K562 (cell line): ENCODE data around the gene MTFMT.

Experiments
- CTCF ChIP-seq, 3 experiments: IDR thresholded peaks in 2 of 3; conservative IDR thresholded peaks in 1 of 3; 2 replicates each; pipeline ENCODE4 v1.5.1; 2011 to 2012; ENCODE audit warnings: low read length in 3 of 3, mild to moderate bottlenecking in 3 of 3, control low read depth in 2 of 3, improper control_type of control experiment in 1 of 3, inconsistent platforms in 1 of 3, low read depth in 1 of 3, mixed read lengths in 1 of 3, moderate library complexity in 1 of 3; ENCODE audit not compliant: insufficient read depth in 2 of 3
- ELF1 ChIP-seq: fragments of 200-800 bp; sonication (Bioruptor generic); IDR thresholded peaks from 2 replicates; pipeline ENCODE4 v1.6.1; 2016; ENCODE audit warnings: missing genetic modification characterization, missing compliant biosample characterization
- ETS2 ChIP-seq: IDR thresholded peaks from 2 replicates; pipeline ENCODE4 v1.6.1; 2016; ENCODE audit warnings: borderline replicate concordance, missing genetic modification characterization, mild to moderate bottlenecking, moderate library complexity, missing compliant biosample characterization; ENCODE audit not compliant: poor library complexity, severe bottlenecking
- EZH2 ChIP-seq: IDR thresholded peaks from 2 replicates; pipeline ENCODE4 v1.6.1; 2012; ENCODE audit warnings: low read depth, mild to moderate bottlenecking, inconsistent platforms, low read length, borderline replicate concordance
- HDAC2 ChIP-seq: fragments of 450-650 bp; IDR thresholded peaks from 2 replicates; pipeline ENCODE4 v1.6.1; 2016; ENCODE audit warnings: mild to moderate bottlenecking
- HOMEZ ChIP-seq: fragments of 250-450 bp; sonication (Bioruptor Pico); IDR thresholded peaks from 2 replicates; pipeline ENCODE4 v1.4.0; 2020; ENCODE audit warnings: mild to moderate bottlenecking, moderate library complexity
- JUNB ChIP-seq: fragments of 450-650 bp; formaldehyde crosslinking; conservative IDR thresholded peaks from 2 replicates; pipeline ENCODE4 v1.4.0; 2020; ENCODE audit warnings: mild to moderate bottlenecking
- NFYB ChIP-seq: IDR thresholded peaks from 2 replicates; pipeline ENCODE4 v1.6.1; 2011; ENCODE audit warnings: mild to moderate bottlenecking, moderate library complexity; ENCODE audit not compliant: insufficient read length; ENCODE audit errors: extremely low read depth
- NRF1 ChIP-seq, 2 experiments: fragments of 450-650 bp; IDR thresholded peaks in 1 of 2; conservative IDR thresholded peaks in 1 of 2; 2 replicates each; pipeline ENCODE4 v1.6.1; 2014; ENCODE audit warnings: mild to moderate bottlenecking in 2 of 2
- ZFPM2 ChIP-seq: fragments of 250-450 bp; sonication (Bioruptor Pico); IDR thresholded peaks from 2 replicates; pipeline ENCODE4 v1.5.1; 2022; ENCODE audit warnings: mild to moderate bottlenecking
- ZFX ChIP-seq: sonication (generic); formaldehyde crosslinking; IDR thresholded peaks from 2 replicates; pipeline ENCODE4 v1.8.0; 2022; ENCODE audit warnings: mild to moderate bottlenecking, missing genetic modification reagents, moderate library complexity
- ZNF717 ChIP-seq: fragments of 250-450 bp; sonication (Bioruptor Pico); IDR thresholded peaks from 2 replicates; pipeline ENCODE4 v1.5.0; 2021
- TF ChIP-seq, protein P1 (sequence below), 2 experiments: IDR thresholded peaks; 2 replicates each; pipeline ENCODE4 v1.6.1; 2012; ENCODE audit warnings: improper control_type of control experiment in 2 of 2, low read depth in 2 of 2, low read length in 2 of 2, borderline replicate concordance in 1 of 2
- TF ChIP-seq, protein P2 (sequence below): sonication (generic); formaldehyde crosslinking; IDR thresholded peaks from 2 replicates; pipeline ENCODE4 v1.8.1; 2022; ENCODE audit warnings: missing genetic modification reagents

- TF ChIP-seq EZH2 (no peak), NFYB (no peak), JUNB (no peak), ELF1 (tag) (no peak), ZFPM2 (CRISPR knock-in tag) (no peak), ZNF717 (CRISPR knock-in tag) (no peak), ZFX (CRISPR knock-in tag) (no peak), HOMEZ (CRISPR knock-in tag) (no peak), ETS2 (tag) (no peak), HDAC2 (no peak), CTCF (IDR thresholded peaks at IDR 0.05 in 2 of 3, conservative IDR thresholded peaks at IDR 0.05 in 1 of 3; ENCODE audit: insufficient read depth in 2 of 3, low read depth in 1 of 3, low read length in 3 of 3) (no peak), NRF1 (conservative IDR thresholded peaks at IDR 0.05 in 1 of 2, IDR thresholded peaks at IDR 0.05 in 1 of 2) (no peak)
- TF ChIP-seq, protein P1, sequence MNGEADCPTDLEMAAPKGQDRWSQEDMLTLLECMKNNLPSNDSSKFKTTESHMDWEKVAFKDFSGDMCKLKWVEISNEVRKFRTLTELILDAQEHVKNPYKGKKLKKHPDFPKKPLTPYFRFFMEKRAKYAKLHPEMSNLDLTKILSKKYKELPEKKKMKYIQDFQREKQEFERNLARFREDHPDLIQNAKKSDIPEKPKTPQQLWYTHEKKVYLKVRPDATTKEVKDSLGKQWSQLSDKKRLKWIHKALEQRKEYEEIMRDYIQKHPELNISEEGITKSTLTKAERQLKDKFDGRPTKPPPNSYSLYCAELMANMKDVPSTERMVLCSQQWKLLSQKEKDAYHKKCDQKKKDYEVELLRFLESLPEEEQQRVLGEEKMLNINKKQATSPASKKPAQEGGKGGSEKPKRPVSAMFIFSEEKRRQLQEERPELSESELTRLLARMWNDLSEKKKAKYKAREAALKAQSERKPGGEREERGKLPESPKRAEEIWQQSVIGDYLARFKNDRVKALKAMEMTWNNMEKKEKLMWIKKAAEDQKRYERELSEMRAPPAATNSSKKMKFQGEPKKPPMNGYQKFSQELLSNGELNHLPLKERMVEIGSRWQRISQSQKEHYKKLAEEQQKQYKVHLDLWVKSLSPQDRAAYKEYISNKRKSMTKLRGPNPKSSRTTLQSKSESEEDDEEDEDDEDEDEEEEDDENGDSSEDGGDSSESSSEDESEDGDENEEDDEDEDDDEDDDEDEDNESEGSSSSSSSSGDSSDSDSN (IDR thresholded peaks at IDR 0.05; ENCODE audit: borderline replicate concordance in 1 of 2, low read depth in 2 of 2, low read length in 2 of 2): no peak
- TF ChIP-seq, protein P2, sequence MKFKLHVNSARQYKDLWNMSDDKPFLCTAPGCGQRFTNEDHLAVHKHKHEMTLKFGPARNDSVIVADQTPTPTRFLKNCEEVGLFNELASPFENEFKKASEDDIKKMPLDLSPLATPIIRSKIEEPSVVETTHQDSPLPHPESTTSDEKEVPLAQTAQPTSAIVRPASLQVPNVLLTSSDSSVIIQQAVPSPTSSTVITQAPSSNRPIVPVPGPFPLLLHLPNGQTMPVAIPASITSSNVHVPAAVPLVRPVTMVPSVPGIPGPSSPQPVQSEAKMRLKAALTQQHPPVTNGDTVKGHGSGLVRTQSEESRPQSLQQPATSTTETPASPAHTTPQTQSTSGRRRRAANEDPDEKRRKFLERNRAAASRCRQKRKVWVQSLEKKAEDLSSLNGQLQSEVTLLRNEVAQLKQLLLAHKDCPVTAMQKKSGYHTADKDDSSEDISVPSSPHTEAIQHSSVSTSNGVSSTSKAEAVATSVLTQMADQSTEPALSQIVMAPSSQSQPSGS (CRISPR knock-in tag): no peak
These were observed 9.0 kb downstream of the MTFMT start for GRCh38 chr15:65020419-65020818.
